ENCODE measurements around the gene TMEM39A.

DNA sequence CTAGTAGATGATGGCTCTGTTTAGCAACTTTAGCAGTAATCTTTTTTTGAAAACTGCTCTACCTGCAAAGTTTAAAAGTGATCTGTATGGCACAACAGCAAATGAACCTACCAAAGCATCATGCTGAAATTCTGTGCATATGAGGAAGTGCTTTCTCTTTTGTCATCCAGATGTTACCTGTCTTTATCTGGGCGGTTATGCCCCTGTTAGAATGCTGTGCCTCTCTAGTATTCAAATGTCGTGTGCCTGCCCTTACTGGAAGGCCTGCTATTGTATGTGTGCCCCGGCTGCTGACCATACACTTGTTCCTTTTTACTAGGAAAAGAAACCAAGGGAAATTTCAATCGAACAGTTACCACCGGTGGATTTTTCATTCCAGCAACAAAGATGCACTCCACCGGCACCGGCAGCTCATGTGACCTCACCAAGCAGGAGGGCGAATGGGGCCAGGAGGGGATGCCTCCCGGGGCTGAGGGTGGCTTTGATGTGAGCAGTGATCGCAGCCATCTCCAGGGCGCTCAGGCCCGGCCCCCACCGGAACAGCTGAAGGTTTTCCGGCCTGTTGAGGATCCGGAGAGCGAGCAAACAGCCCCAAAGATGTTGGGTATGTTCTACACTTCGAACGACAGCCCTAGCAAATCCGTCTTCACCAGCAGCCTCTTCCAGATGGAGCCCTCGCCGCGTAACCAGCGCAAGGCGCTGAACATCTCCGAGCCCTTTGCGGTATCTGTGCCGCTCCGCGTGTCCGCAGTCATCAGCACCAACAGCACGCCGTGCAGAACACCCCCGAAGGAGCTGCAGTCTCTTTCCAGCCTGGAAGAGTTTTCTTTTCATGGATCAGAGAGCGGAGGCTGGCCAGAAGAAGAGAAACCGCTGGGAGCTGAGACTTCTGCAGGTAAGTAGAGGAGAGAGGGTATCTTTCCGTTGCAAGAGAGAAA, 61.6 kb downstream of the TMEM39A start:
- TF ChIP-seq, protein P1, sequence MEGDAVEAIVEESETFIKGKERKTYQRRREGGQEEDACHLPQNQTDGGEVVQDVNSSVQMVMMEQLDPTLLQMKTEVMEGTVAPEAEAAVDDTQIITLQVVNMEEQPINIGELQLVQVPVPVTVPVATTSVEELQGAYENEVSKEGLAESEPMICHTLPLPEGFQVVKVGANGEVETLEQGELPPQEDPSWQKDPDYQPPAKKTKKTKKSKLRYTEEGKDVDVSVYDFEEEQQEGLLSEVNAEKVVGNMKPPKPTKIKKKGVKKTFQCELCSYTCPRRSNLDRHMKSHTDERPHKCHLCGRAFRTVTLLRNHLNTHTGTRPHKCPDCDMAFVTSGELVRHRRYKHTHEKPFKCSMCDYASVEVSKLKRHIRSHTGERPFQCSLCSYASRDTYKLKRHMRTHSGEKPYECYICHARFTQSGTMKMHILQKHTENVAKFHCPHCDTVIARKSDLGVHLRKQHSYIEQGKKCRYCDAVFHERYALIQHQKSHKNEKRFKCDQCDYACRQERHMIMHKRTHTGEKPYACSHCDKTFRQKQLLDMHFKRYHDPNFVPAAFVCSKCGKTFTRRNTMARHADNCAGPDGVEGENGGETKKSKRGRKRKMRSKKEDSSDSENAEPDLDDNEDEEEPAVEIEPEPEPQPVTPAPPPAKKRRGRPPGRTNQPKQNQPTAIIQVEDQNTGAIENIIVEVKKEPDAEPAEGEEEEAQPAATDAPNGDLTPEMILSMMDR (IDR thresholded peaks at IDR 0.05): no peak
- TF ChIP-seq POLR2A (IDR thresholded peaks at IDR 0.05) (no peak), EP300 (IDR thresholded peaks at IDR 0.05) (no peak)
